ENCODE data around the gene CDH24.

Gene CDH24

DNA sequence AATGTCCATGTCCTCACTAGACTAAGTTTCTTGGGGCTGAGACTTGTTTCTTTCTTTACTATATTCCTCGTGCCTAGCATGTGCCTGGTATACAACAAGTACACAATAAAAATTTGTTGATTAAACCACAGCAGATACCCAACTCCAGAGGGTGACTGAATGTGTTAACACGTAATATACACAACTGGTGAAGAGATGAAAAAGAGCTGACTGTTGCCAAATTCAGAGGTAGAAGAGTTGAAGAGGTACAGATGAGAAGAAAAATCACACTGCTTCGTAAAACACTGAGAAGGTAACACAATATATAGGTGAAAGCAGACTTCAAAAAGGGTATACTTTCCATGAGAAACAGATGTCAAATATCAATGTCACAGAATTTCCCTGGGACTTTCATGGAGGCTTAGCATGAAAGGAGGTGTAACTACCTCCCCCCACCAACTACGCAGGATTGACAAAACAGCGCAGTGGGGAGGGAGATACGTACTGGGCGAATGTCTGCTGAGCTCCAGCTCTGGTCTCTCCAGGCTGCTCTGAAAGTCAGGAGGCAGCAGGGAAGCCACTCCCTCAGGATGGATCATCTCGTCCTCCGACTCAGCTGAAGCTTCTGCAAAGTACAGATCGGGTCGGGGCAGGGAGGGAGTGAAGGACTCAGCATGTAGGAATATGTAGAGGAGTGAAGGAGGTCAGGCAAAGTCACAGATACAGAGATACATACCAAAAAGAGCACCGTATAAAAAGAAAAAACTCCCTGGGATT, 32.4 kb upstream of the CDH24 start:
- Histone ChIP-seq H3K27me3 (replicated peaks; ENCODE audit: control insufficient read depth, insufficient read depth, low read length, poor library complexity, severe bottlenecking) (no peaks in the 10 kb centered on the region), H3K36me3 (ENCODE audit: control insufficient read depth, insufficient read depth, low read length) (peaks cover 76% of the 10 kb centered on the region), H3K27ac (ENCODE audit: insufficient read depth, low read length, poor library complexity, severe bottlenecking) (no peak overlapping the region), H3K4me3 (ENCODE audit: insufficient read depth, low read depth, low read length, poor library complexity, severe bottlenecking) (no peak overlapping the region), H3K4me1 (ENCODE audit: control insufficient read depth, insufficient read depth, low read length, poor library complexity, severe bottlenecking) (peaks cover 18% of the 10 kb centered on the region), H3K9me3 (ENCODE audit: control insufficient read depth, low read length) (no peaks in the 10 kb centered on the region)
- DNase-seq = no peak

DNA sequence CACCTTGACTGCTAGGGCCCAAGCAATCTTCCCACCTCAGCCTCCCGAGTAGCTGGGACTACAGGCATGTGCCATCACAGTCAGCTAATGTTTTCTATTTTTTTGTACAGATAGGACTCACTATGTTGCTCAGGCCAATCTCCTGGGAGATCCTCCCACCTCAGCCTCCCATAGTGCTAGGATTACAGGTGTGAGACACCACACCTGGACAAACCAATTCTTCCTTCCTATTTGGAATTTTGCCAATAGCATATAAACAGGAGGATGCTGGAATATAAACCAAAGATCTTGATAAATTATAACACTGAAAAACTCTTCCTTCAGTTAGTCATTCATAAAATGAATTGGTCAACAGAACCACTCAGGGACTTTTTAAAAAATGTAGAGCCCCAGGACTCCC, 29.2 kb upstream of the CDH24 start:
- H3K9me3 ChIP-seq (ENCODE audit: control insufficient read depth, low read length) = no peaks in the 10 kb centered on the region

DNA sequence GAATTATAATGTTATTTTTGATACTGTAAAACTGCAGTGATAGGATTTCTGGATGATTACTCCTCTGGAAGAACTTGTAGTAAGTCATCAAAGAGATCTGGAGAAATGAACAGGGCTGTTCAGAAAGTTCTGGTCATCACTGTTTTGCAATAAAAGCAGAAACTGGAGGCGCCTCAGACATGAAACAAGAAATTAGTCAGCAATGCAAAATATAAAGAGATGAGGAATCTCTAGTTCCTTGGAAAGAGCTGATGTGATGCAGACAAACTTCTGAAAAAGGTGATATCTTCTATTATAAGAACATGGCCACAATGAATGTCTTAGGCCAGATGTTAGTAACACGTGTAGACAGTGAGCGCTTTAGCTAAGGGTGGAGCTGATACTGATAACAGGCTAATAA, 28.1 kb upstream of the CDH24 start:
- no peaks in the 10 kb centered on the region for H3K9me3 ChIP-seq (ENCODE audit: control insufficient read depth, low read length)
- peaks cover 87% of the 10 kb centered on the region for H3K36me3 ChIP-seq (ENCODE audit: control insufficient read depth, insufficient read depth, low read length)
- H3K4me3 ChIP-seq (ENCODE audit: insufficient read depth, low read depth, low read length, poor library complexity, severe bottlenecking) = no peak overlapping the region
- no peaks in the 10 kb centered on the region for H3K27me3 ChIP-seq (replicated peaks; ENCODE audit: control insufficient read depth, insufficient read depth, low read length, poor library complexity, severe bottlenecking)
- H3K4me1 ChIP-seq (ENCODE audit: control insufficient read depth, insufficient read depth, low read length, poor library complexity, severe bottlenecking) = no peaks in the 10 kb centered on the region
- H3K27ac ChIP-seq (ENCODE audit: insufficient read depth, low read length, poor library complexity, severe bottlenecking) = no peak overlapping the region
- no peak for DNase-seq

More for the DNA sequence above, 29.2 kb upstream of the CDH24 start:
- Histone ChIP-seq H3K27me3 (replicated peaks; ENCODE audit: control insufficient read depth, insufficient read depth, low read length, poor library complexity, severe bottlenecking) (no peaks in the 10 kb centered on the region), H3K4me3 (ENCODE audit: insufficient read depth, low read depth, low read length, poor library complexity, severe bottlenecking) (no peak overlapping the region), H3K27ac (ENCODE audit: insufficient read depth, low read length, poor library complexity, severe bottlenecking) (no peak overlapping the region), H3K36me3 (ENCODE audit: control insufficient read depth, insufficient read depth, low read length) (peaks cover 81% of the 10 kb centered on the region), H3K4me1 (ENCODE audit: control insufficient read depth, insufficient read depth, low read length, poor library complexity, severe bottlenecking) (no peaks in the 10 kb centered on the region)
- DNase-seq = no peak

DNA sequence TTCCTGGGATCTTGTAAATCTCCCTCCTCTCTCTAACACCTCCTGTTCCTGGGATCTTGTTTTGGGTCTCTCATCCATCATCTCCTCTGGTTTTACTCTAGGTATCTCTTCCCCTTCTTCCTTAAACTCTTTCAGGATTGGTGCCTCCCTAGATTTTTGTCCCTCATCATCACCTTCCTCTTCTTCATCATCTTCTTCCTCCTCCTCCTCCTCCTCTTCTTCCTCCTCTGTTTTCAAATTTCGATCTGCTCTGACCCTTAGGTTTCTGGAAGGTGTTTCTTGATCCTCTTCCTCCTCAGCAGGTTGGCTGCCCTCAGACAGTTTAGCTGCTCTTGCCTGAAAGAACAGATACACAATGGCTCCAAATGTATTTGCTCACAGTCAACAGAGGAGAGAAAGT, 23.2 kb upstream of the CDH24 start:
- no peaks in the 10 kb centered on the region for H3K4me1 ChIP-seq (ENCODE audit: control insufficient read depth, insufficient read depth, low read length, poor library complexity, severe bottlenecking)
- no peaks in the 10 kb centered on the region for H3K9me3 ChIP-seq (ENCODE audit: control insufficient read depth, low read length)
- H3K27me3 ChIP-seq (replicated peaks; ENCODE audit: control insufficient read depth, insufficient read depth, low read length, poor library complexity, severe bottlenecking) = no peaks in the 10 kb centered on the region
- H3K36me3 ChIP-seq (ENCODE audit: control insufficient read depth, insufficient read depth, low read length) = peaks cover 91% of the 10 kb centered on the region
- H3K27ac ChIP-seq (ENCODE audit: insufficient read depth, low read length, poor library complexity, severe bottlenecking) = no peak overlapping the region
- no peak overlapping the region for H3K4me3 ChIP-seq (ENCODE audit: insufficient read depth, low read depth, low read length, poor library complexity, severe bottlenecking)
- no peak for DNase-seq

DNA sequence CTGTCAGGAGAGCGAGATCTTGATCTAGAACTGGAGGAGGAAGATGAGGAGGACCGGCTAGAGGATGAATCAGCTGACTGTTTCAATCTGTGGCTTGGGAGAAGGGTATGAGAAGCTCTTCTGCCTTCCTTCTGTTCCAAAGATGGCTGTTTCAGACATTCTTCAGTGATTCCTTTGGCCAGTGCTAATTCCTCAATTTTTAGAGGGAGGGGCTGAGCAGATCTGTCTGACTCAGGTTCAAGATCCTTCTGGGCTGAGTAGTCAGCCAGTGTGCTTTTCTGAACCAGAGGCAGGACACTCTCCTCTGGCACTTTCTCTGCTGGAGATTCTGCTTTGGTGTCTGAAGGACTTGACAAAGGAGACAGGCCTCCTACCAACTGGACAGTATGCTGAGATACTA, 22.4 kb upstream of the CDH24 start:
- H3K27me3 ChIP-seq (replicated peaks; ENCODE audit: control insufficient read depth, insufficient read depth, low read length, poor library complexity, severe bottlenecking) = no peaks in the 10 kb centered on the region
- DNase-seq = no peak
- peaks cover 91% of the 10 kb centered on the region for H3K36me3 ChIP-seq (ENCODE audit: control insufficient read depth, insufficient read depth, low read length)
- H3K4me1 ChIP-seq (ENCODE audit: control insufficient read depth, insufficient read depth, low read length, poor library complexity, severe bottlenecking) = no peaks in the 10 kb centered on the region
- no peaks in the 10 kb centered on the region for H3K9me3 ChIP-seq (ENCODE audit: control insufficient read depth, low read length)
- H3K4me3 ChIP-seq (ENCODE audit: insufficient read depth, low read depth, low read length, poor library complexity, severe bottlenecking) = no peak overlapping the region
- H3K27ac ChIP-seq (ENCODE audit: insufficient read depth, low read length, poor library complexity, severe bottlenecking) = no peak overlapping the region

DNA sequence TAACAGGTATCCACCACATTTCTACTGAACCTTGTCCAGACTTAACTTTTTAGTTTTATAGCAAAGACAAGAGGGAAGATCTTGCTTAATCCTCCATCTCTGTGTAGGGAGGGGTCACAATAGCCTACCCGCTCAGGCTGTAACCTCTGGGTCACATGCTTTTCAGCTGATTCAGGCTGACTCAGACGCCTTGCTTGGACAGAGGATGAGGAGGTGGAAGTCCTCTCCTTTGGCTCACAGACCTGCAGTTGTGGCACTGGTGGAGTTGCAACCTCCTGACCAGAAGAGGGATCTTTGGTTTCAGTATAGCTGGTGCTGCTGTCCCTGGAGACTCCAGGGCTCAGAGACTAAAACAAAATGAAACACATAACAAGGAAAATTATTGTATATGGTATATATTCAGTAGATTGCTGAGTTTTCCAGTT, 21.4 kb upstream of the CDH24 start:
- Histone ChIP-seq H3K9me3 (ENCODE audit: control insufficient read depth, low read length) (no peaks in the 10 kb centered on the region), H3K4me1 (ENCODE audit: control insufficient read depth, insufficient read depth, low read length, poor library complexity, severe bottlenecking) (no peaks in the 10 kb centered on the region), H3K4me3 (ENCODE audit: insufficient read depth, low read depth, low read length, poor library complexity, severe bottlenecking) (no peak overlapping the region), H3K27ac (ENCODE audit: insufficient read depth, low read length, poor library complexity, severe bottlenecking) (no peak overlapping the region), H3K27me3 (replicated peaks; ENCODE audit: control insufficient read depth, insufficient read depth, low read length, poor library complexity, severe bottlenecking) (no peaks in the 10 kb centered on the region), H3K36me3 (ENCODE audit: control insufficient read depth, insufficient read depth, low read length) (peaks cover 87% of the 10 kb centered on the region)
- DNase-seq = no peak

DNA sequence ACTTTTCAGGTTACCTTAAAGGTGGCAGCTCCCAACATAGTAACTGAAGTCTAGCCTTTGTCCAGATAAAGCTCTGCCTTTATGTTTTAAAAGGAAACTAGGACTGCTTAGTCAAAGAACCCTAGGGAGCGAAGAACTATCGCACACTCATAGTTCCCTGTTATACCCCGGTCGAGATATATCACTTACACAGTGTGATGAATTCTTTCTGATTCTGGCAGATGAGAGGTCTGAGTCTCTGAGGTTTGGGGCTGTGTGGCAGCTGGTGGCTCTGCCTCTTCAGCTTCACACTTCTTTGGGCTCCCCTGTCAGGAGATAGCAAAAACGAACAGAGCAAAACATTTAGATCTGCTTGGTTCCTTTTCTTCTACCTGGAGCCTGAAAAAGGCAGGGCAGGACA, 20.6 kb upstream of the CDH24 start:
- no peak overlapping the region for H3K27ac ChIP-seq (ENCODE audit: insufficient read depth, low read length, poor library complexity, severe bottlenecking)
- no peaks in the 10 kb centered on the region for H3K9me3 ChIP-seq (ENCODE audit: control insufficient read depth, low read length)
- no peaks in the 10 kb centered on the region for H3K27me3 ChIP-seq (replicated peaks; ENCODE audit: control insufficient read depth, insufficient read depth, low read length, poor library complexity, severe bottlenecking)
- no peak overlapping the region for H3K4me3 ChIP-seq (ENCODE audit: insufficient read depth, low read depth, low read length, poor library complexity, severe bottlenecking)
- DNase-seq = no peak
- H3K4me1 ChIP-seq (ENCODE audit: control insufficient read depth, insufficient read depth, low read length, poor library complexity, severe bottlenecking) = no peaks in the 10 kb centered on the region
- peaks cover 85% of the 10 kb centered on the region for H3K36me3 ChIP-seq (ENCODE audit: control insufficient read depth, insufficient read depth, low read length)

DNA sequence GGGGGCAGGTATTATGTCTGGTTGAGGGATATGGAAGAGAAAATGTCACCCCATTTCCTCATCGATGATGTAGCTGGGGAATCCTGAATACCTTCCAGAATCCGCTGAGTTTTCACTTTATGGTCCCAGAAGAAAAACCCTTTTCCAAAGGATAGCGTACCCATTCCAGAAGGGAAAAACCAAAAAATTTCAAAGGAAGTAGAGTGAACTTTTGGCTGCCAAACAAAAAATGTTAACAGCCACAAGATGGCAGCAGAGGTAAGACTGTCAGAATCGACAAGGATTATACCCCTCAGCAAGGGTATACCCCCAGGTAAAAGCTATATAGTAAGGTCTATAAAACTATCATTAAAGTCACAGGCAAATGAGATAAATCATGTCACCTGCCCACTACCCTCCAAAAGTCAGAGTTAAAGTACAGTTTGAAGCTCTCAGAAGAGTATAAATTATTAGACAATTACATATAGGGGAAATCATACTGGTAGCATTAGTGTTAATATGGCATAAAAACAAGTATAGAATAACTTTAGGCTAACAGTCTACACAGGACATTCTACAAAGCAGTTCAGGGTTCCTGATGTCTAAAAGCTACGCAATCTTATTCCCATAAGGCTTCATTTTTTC, 19.6 kb upstream of the CDH24 start:
- H3K4me3 ChIP-seq (ENCODE audit: insufficient read depth, low read depth, low read length, poor library complexity, severe bottlenecking) = no peak overlapping the region
- DNase-seq = no peak
- H3K27me3 ChIP-seq (replicated peaks; ENCODE audit: control insufficient read depth, insufficient read depth, low read length, poor library complexity, severe bottlenecking) = no peaks in the 10 kb centered on the region
- H3K9me3 ChIP-seq (ENCODE audit: control insufficient read depth, low read length) = no peaks in the 10 kb centered on the region
- peaks cover 79% of the 10 kb centered on the region for H3K36me3 ChIP-seq (ENCODE audit: control insufficient read depth, insufficient read depth, low read length)
- peaks cover under 1% of the 10 kb centered on the region for H3K4me1 ChIP-seq (ENCODE audit: control insufficient read depth, insufficient read depth, low read length, poor library complexity, severe bottlenecking)
- H3K27ac ChIP-seq (ENCODE audit: insufficient read depth, low read length, poor library complexity, severe bottlenecking) = no peak overlapping the region

DNA sequence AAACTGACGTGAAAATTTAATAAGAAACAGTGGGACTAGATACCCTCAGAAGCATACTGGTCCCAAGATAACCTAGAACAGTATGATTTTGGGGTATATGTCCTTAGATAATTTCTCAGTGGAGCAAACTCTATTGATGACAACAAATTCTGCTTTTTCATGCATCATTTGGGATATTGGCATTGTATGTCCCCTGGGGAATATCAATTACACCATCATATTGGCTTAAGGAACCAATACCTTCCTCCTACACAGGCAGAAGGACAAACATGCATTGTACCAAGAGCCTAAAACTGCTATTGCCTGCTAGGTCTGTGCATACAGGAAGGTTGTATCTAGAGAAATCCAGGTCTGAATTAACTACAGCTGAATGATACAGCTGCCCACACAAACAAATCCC, 17.6 kb upstream of the CDH24 start:
- no peaks in the 10 kb centered on the region for H3K9me3 ChIP-seq (ENCODE audit: control insufficient read depth, low read length)
- DNase-seq = no peak
- no peak overlapping the region for H3K27ac ChIP-seq (ENCODE audit: insufficient read depth, low read length, poor library complexity, severe bottlenecking)
- H3K4me3 ChIP-seq (ENCODE audit: insufficient read depth, low read depth, low read length, poor library complexity, severe bottlenecking) = no peak overlapping the region
- peaks cover 60% of the 10 kb centered on the region for H3K36me3 ChIP-seq (ENCODE audit: control insufficient read depth, insufficient read depth, low read length)
- peaks cover 14% of the 10 kb centered on the region for H3K4me1 ChIP-seq (ENCODE audit: control insufficient read depth, insufficient read depth, low read length, poor library complexity, severe bottlenecking)
- H3K27me3 ChIP-seq (replicated peaks; ENCODE audit: control insufficient read depth, insufficient read depth, low read length, poor library complexity, severe bottlenecking) = no peaks in the 10 kb centered on the region

DNA sequence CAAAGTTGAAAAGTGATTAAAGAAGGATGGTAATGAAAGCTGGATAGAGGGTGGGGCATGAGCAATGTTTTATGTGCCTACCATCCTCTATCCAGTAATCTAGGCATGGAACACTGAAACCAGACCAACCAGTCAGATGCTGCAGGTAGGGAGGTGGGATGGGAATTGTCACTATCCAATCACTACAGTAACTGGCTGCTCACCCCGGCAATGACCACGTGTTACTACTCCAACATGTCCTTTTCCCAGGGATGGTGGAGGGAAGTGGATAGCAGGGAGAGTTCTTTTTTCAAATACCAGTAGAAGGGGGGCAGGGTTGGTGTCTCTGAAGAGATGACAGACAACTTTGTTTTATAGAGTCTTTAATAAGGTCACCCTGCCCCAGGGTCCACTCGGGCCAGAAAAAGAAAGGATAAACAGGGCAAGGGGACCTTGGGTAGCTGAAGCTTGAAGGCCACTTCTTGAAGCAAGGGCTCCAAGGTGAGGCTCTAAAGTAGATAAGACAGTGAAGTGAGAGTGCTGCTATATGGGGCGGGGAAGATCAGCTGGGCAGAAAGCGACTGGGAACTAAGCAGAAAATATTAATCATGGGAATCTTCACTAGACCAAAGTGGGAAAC, 14.7 kb upstream of the CDH24 start:
- H3K27ac ChIP-seq (ENCODE audit: insufficient read depth, low read length, poor library complexity, severe bottlenecking) = peak overlapping the region; percentile 70
- peaks cover 54% of the 10 kb centered on the region for H3K36me3 ChIP-seq (ENCODE audit: control insufficient read depth, insufficient read depth, low read length)
- peaks cover 18% of the 10 kb centered on the region for H3K4me1 ChIP-seq (ENCODE audit: control insufficient read depth, insufficient read depth, low read length, poor library complexity, severe bottlenecking)
- DNase-seq = no peak
- no peaks in the 10 kb centered on the region for H3K27me3 ChIP-seq (replicated peaks; ENCODE audit: control insufficient read depth, insufficient read depth, low read length, poor library complexity, severe bottlenecking)
- H3K9me3 ChIP-seq (ENCODE audit: control insufficient read depth, low read length) = no peaks in the 10 kb centered on the region
- no peak overlapping the region for H3K4me3 ChIP-seq (ENCODE audit: insufficient read depth, low read depth, low read length, poor library complexity, severe bottlenecking)

Measured in effector memory CD4-positive, alpha-beta T cell (primary cell).